ENCODE data around the gene PFKFB3.
A peak's percentile ranks its signal among the peaks of the same experiment; 100 is the strongest.

The PFKFB3 gene

DNA sequence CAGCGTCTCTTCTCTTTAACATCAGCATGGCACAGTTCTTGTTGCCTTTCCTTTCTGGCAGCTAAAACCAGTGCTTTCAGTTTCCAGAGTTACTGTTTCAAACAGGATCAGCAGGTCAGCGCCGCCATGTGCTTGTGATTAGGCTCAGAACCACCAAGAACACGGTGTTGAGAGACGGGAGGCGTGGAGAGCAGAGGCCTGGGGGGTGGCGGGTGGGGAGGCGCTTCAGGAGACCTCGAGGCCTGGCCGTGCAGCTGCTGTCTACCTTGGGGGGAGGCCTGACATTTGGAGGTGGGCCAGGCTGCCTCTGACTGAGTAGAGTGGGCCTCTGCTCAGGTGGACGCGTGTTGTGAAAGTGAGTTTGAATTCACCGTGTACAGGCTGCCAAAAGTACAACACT, 22.0 kb downstream of the PFKFB3 start:
- H3K9ac ChIP-seq (ENCODE audit: low read length in 5 of 5): no peak overlapping the region
- no peak overlapping the region for H3K27ac ChIP-seq (ENCODE audit: low read depth, low read length)
- no peaks in the 10 kb centered on the region for H3K27me3 ChIP-seq (ENCODE audit: control insufficient read depth in 5 of 5, insufficient read depth in 4 of 5, low read length in 5 of 5)
- H3K4me1 ChIP-seq (ENCODE audit: control insufficient read depth in 5 of 5, insufficient read depth in 5 of 5, low read length in 5 of 5): peaks cover 0 to 5% (median 0%) of the 10 kb centered on the region in 5 donors
- no peak overlapping the region for H3K4me3 ChIP-seq (ENCODE audit: low read depth in 1 of 5, low read length in 5 of 5)
- H3K9me3 ChIP-seq (ENCODE audit: control insufficient read depth in 5 of 5, low read length in 5 of 5): no peaks in the 10 kb centered on the region
- H3K36me3 ChIP-seq (ENCODE audit: control insufficient read depth in 5 of 5, insufficient read depth in 5 of 5, low read length in 5 of 5): peaks cover 3 to 100% (median 99%) of the 10 kb centered on the region in 5 donors

DNA sequence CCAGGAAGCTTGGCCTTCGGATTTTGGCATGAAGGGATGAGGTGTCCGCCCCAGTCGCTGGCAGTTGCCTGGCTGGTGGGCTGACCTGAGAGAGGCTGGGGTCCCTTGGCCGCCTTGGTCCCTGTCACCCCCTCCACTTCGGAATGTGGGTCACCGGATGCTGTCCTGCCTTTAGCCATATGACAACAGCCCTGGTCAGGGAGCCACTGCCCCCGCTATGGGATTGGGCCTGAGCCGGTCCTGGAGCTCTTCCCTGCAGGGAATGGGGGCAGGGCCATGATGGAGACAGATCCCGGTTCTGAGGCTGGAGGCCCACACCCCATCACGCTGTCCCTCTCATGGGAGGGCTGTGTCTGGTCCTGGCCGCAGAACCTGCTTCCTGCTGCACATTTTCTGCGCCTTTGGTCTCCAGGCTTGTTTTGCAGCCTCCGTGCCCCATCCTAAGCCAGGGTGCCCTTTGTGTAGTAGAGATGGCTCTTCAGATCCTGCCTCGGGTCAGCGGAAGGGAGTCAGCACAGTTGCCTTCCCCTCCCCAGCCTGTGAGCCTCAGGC, 22.6 kb downstream of the PFKFB3 start:
- H3K36me3 ChIP-seq (ENCODE audit: control insufficient read depth in 5 of 5, insufficient read depth in 5 of 5, low read length in 5 of 5): peaks cover 2 to 100% (median 99%) of the 10 kb centered on the region in 5 donors
- no peak overlapping the region for H3K9ac ChIP-seq (ENCODE audit: low read length in 5 of 5)
- H3K27ac ChIP-seq (ENCODE audit: low read depth, low read length): no peak overlapping the region

DNA sequence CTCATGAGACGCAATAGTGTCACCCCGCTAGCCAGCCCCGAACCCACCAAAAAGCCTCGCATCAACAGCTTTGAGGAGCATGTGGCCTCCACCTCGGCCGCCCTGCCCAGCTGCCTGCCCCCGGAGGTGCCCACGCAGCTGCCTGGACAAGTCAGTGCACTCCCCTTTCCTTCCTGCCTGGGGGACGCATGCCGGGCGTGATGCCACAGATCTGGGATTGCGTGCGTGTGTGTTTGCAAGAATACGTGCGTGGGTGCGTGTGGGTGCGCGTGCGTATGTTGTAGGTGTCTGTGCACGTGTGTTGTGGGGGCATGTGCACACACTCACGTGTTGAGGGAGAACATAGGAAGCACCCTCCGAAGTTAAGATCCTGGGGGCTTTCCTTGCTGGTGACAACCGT, 23.5 kb downstream of the PFKFB3 start:
- H3K36me3 ChIP-seq (ENCODE audit: control insufficient read depth in 5 of 5, insufficient read depth in 5 of 5, low read length in 5 of 5): peaks cover 2 to 99% (median 98%) of the 10 kb centered on the region in 5 donors
- no peak overlapping the region for H3K4me3 ChIP-seq (ENCODE audit: low read depth in 1 of 5, low read length in 5 of 5)
- peak overlapping the region in 1 of 5 donors; percentile 21 for H3K9ac ChIP-seq (ENCODE audit: low read length in 5 of 5)
- H3K4me1 ChIP-seq (ENCODE audit: control insufficient read depth in 5 of 5, insufficient read depth in 5 of 5, low read length in 5 of 5): no peaks in the 10 kb centered on the region
- no peaks in the 10 kb centered on the region for H3K27me3 ChIP-seq (ENCODE audit: control insufficient read depth in 5 of 5, insufficient read depth in 4 of 5, low read length in 5 of 5)
- no peak overlapping the region for H3K27ac ChIP-seq (ENCODE audit: low read depth, low read length)
- no peaks in the 10 kb centered on the region for H3K9me3 ChIP-seq (ENCODE audit: control insufficient read depth in 5 of 5, low read length in 5 of 5)

More for the DNA sequence above, 22.6 kb downstream of the PFKFB3 start:
- Histone ChIP-seq H3K4me1 (ENCODE audit: control insufficient read depth in 5 of 5, insufficient read depth in 5 of 5, low read length in 5 of 5) (peaks cover 0 to under 1% (median 0%) of the 10 kb centered on the region in 5 donors), H3K4me3 (ENCODE audit: low read depth in 1 of 5, low read length in 5 of 5) (no peak overlapping the region), H3K27me3 (ENCODE audit: control insufficient read depth in 5 of 5, insufficient read depth in 4 of 5, low read length in 5 of 5) (no peaks in the 10 kb centered on the region), H3K9me3 (ENCODE audit: control insufficient read depth in 5 of 5, low read length in 5 of 5) (no peaks in the 10 kb centered on the region)

DNA sequence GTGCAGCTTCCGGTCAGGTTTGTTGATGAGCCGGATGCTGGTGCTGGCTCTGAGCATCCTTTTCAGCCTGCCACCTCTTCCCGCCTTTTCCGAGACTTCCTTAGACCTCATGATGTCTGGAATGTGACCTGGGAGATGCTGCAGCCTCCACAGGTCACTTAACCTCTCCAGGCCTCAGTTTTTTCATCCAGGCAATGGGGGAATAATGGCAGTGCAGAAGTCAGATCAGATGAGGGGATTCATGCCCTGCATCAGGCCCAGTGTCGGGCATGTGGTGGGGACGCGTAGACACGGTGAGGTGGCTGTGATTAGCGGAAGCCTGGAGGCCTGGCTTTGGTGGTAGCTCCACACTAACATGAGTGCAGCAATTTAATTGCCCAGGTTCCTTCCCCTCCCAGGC, 24.6 kb downstream of the PFKFB3 start:
- no peaks in the 10 kb centered on the region for H3K27me3 ChIP-seq (ENCODE audit: control insufficient read depth in 5 of 5, insufficient read depth in 4 of 5, low read length in 5 of 5)
- no peaks in the 10 kb centered on the region for H3K4me1 ChIP-seq (ENCODE audit: control insufficient read depth in 5 of 5, insufficient read depth in 5 of 5, low read length in 5 of 5)
- peaks cover 2 to 99% (median 98%) of the 10 kb centered on the region in 5 donors for H3K36me3 ChIP-seq (ENCODE audit: control insufficient read depth in 5 of 5, insufficient read depth in 5 of 5, low read length in 5 of 5)
- no peaks in the 10 kb centered on the region for H3K9me3 ChIP-seq (ENCODE audit: control insufficient read depth in 5 of 5, low read length in 5 of 5)
- H3K9ac ChIP-seq (ENCODE audit: low read length in 5 of 5): no peak overlapping the region
- H3K27ac ChIP-seq (ENCODE audit: low read depth, low read length): no peak overlapping the region
- no peak overlapping the region for H3K4me3 ChIP-seq (ENCODE audit: low read depth in 1 of 5, low read length in 5 of 5)

DNA sequence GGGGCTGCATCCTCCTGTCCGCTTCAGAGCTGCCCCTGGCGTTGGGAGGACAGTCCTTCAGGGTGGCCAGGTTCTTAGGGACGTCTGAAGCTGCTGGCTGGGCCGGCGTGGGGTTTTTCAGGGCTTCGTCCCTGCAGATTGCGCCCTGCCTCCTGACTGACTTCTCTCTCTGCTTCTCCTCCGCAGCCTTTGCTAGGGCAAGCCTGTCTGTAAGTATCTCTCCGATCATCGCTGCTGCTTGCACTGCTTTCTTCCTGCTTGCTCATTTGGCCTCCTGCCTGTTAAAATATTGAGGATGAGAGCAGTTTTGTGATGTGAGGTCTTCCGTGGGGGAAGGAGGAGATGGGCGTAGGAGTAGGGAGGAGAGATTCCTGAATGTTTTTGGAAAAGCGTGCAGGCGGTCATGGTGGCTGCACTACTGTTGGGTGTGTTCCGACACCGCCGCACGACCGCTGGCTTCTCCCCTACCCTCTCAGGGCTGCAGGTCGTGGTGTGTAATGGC, 25.3 kb downstream of the PFKFB3 start:
- no peak overlapping the region for H3K4me3 ChIP-seq (ENCODE audit: low read depth in 1 of 5, low read length in 5 of 5)
- H3K27ac ChIP-seq (ENCODE audit: low read depth, low read length): no peak overlapping the region
- no peak overlapping the region for H3K9ac ChIP-seq (ENCODE audit: low read length in 5 of 5)
- peaks cover 2 to 99% (median 98%) of the 10 kb centered on the region in 5 donors for H3K36me3 ChIP-seq (ENCODE audit: control insufficient read depth in 5 of 5, insufficient read depth in 5 of 5, low read length in 5 of 5)
- H3K27me3 ChIP-seq (ENCODE audit: control insufficient read depth in 5 of 5, insufficient read depth in 4 of 5, low read length in 5 of 5): no peaks in the 10 kb centered on the region
- no peaks in the 10 kb centered on the region for H3K4me1 ChIP-seq (ENCODE audit: control insufficient read depth in 5 of 5, insufficient read depth in 5 of 5, low read length in 5 of 5)
- H3K9me3 ChIP-seq (ENCODE audit: control insufficient read depth in 5 of 5, low read length in 5 of 5): no peaks in the 10 kb centered on the region

DNA sequence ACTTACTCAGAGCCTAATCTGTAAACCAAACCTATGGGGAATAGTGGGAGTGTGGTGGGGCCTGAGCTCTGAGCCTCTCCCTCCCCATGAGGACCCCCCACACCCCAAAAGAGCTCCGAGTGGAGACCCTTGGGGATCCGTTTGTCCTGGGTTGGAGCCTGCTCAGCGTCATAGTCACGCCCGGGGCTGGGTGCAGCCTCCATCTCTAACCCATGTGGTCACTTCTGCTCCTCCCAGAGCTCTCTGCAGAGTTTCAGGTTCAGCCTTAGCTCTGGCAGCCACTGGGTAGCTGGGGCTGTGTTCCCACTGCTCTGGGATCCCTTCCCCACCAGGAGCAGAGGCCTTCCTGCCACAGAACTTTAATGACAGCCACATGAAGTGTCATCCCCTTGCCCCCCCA, 25.9 kb downstream of the PFKFB3 start:
- Histone ChIP-seq H3K9me3 (ENCODE audit: control insufficient read depth in 5 of 5, low read length in 5 of 5) (no peaks in the 10 kb centered on the region), H3K4me3 (ENCODE audit: low read depth in 1 of 5, low read length in 5 of 5) (no peak overlapping the region), H3K4me1 (ENCODE audit: control insufficient read depth in 5 of 5, insufficient read depth in 5 of 5, low read length in 5 of 5) (no peaks in the 10 kb centered on the region), H3K27me3 (ENCODE audit: control insufficient read depth in 5 of 5, insufficient read depth in 4 of 5, low read length in 5 of 5) (no peaks in the 10 kb centered on the region), H3K36me3 (ENCODE audit: control insufficient read depth in 5 of 5, insufficient read depth in 5 of 5, low read length in 5 of 5) (peaks cover 0 to 99% (median 98%) of the 10 kb centered on the region in 5 donors), H3K27ac (ENCODE audit: low read depth, low read length) (no peak overlapping the region), H3K9ac (ENCODE audit: low read length in 5 of 5) (no peak overlapping the region)

DNA sequence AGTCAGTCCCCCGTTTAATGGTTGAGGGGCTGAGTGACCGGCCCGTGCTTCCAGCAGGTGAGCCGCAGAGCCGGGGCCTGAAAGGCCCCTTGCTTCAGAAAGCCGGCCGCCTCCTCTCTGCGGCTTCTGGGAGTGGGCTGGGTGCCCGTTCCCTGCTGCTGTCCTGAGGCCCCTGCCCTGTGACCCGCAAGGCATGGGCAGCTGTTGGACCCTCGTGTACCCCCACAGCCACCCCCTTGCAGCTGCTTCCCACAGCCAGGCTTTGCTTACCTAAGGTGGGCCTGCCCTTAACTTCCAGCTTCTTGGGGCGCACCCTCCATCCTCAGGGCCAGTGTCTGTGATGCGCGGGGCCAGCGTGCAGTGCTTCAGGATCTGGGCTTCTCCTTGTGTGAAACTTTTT, 26.6 kb downstream of the PFKFB3 start:
- Histone ChIP-seq H3K4me1 (ENCODE audit: control insufficient read depth in 5 of 5, insufficient read depth in 5 of 5, low read length in 5 of 5) (no peaks in the 10 kb centered on the region), H3K27ac (ENCODE audit: low read depth, low read length) (no peak overlapping the region), H3K27me3 (ENCODE audit: control insufficient read depth in 5 of 5, insufficient read depth in 4 of 5, low read length in 5 of 5) (no peaks in the 10 kb centered on the region), H3K9me3 (ENCODE audit: control insufficient read depth in 5 of 5, low read length in 5 of 5) (no peaks in the 10 kb centered on the region), H3K9ac (ENCODE audit: low read length in 5 of 5) (no peak overlapping the region), H3K4me3 (ENCODE audit: low read depth in 1 of 5, low read length in 5 of 5) (no peak overlapping the region), H3K36me3 (ENCODE audit: control insufficient read depth in 5 of 5, insufficient read depth in 5 of 5, low read length in 5 of 5) (peaks cover 0 to 99% (median 98%) of the 10 kb centered on the region in 5 donors)

DNA sequence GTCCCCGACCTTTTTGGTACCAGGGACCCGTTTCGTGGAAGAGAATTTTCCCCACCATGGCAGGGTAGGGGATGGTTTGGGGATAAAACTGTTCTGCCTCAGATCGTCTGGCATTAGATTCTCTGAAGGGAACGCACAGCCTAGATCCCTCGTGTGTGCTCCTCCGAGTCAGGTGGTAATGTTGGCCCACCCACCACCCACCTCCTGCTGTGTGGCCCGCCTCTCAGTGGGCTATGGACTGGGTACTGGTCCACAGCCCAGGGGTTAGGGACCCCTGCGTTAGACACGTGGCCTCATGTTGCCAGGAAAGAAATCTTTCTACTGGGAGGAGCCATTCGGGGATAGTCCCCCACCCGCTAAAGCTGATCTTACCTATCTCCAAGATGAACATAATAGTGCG, 27.0 kb downstream of the PFKFB3 start:
- Histone ChIP-seq H3K27ac (ENCODE audit: low read depth, low read length) (no peak overlapping the region), H3K9me3 (ENCODE audit: control insufficient read depth in 5 of 5, low read length in 5 of 5) (no peaks in the 10 kb centered on the region), H3K4me1 (ENCODE audit: control insufficient read depth in 5 of 5, insufficient read depth in 5 of 5, low read length in 5 of 5) (no peaks in the 10 kb centered on the region), H3K4me3 (ENCODE audit: low read depth in 1 of 5, low read length in 5 of 5) (no peak overlapping the region), H3K9ac (ENCODE audit: low read length in 5 of 5) (no peak overlapping the region), H3K27me3 (ENCODE audit: control insufficient read depth in 5 of 5, insufficient read depth in 4 of 5, low read length in 5 of 5) (no peaks in the 10 kb centered on the region), H3K36me3 (ENCODE audit: control insufficient read depth in 5 of 5, insufficient read depth in 5 of 5, low read length in 5 of 5) (peaks cover 0 to 99% (median 97%) of the 10 kb centered on the region in 5 donors)

DNA sequence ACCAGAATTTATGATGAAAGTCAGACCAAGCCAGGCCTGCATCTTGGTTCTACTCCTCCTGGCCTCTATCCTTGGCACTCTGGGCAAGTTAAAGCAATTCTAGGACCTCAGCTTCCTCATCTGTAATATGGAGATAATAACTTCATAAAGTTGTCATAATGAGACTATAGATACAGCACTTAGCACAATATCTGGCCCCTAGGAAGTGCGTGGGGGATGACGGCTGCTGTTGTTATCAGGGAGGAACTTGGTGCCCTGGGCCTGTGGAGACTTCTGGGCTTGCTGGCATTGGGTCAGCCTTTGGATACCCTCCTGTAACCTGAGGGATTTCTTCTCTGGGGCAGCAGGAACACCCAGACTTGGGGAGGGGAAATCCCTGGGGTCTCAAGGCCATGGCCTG, 27.6 kb downstream of the PFKFB3 start:
- H3K27ac ChIP-seq (ENCODE audit: low read depth, low read length): no peak overlapping the region
- no peak overlapping the region for H3K4me3 ChIP-seq (ENCODE audit: low read depth in 1 of 5, low read length in 5 of 5)
- H3K27me3 ChIP-seq (ENCODE audit: control insufficient read depth in 5 of 5, insufficient read depth in 4 of 5, low read length in 5 of 5): no peaks in the 10 kb centered on the region
- no peak overlapping the region for H3K9ac ChIP-seq (ENCODE audit: low read length in 5 of 5)
- no peaks in the 10 kb centered on the region for H3K9me3 ChIP-seq (ENCODE audit: control insufficient read depth in 5 of 5, low read length in 5 of 5)
- no peaks in the 10 kb centered on the region for H3K4me1 ChIP-seq (ENCODE audit: control insufficient read depth in 5 of 5, insufficient read depth in 5 of 5, low read length in 5 of 5)
- H3K36me3 ChIP-seq (ENCODE audit: control insufficient read depth in 5 of 5, insufficient read depth in 5 of 5, low read length in 5 of 5): peaks cover 4 to 99% (median 93%) of the 10 kb centered on the region in 5 donors

DNA sequence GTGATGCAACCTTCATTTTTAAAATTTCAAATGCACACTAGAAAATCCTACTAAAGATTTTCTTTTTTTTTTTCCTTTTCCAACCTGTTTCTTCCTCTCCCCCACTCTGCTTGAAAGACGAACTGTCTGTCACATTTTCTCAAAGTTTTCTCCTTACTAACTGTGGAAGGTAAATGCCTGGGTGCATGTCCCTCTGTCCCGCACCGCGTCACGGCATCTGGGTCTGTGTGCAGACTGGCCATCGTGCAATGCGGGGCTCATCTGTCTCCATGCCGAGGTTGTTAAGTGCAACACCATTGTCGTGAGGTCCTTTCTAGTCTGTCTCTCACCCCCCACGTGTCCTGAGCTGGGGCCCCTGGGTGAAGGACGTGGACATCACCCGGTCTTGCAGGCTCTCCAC, 28.4 kb downstream of the PFKFB3 start:
- no peak overlapping the region for H3K9ac ChIP-seq (ENCODE audit: low read length in 5 of 5)
- no peak overlapping the region for H3K4me3 ChIP-seq (ENCODE audit: low read depth in 1 of 5, low read length in 5 of 5)
- H3K27ac ChIP-seq (ENCODE audit: low read depth, low read length): no peak overlapping the region
- H3K4me1 ChIP-seq (ENCODE audit: control insufficient read depth in 5 of 5, insufficient read depth in 5 of 5, low read length in 5 of 5): no peaks in the 10 kb centered on the region
- H3K9me3 ChIP-seq (ENCODE audit: control insufficient read depth in 5 of 5, low read length in 5 of 5): no peaks in the 10 kb centered on the region
- H3K36me3 ChIP-seq (ENCODE audit: control insufficient read depth in 5 of 5, insufficient read depth in 5 of 5, low read length in 5 of 5): peaks cover 5 to 96% (median 90%) of the 10 kb centered on the region in 5 donors
- H3K27me3 ChIP-seq (ENCODE audit: control insufficient read depth in 5 of 5, insufficient read depth in 4 of 5, low read length in 5 of 5): no peaks in the 10 kb centered on the region

Measured in subcutaneous abdominal adipose tissue (tissue), 5 donors.